KMS-11 (cell line): ENCODE results near the gene LSM14B.

Experiments used
- H2AFZ ChIP-seq: fragments of 200-600 bp; sonication (generic); 2 replicates; pipeline ENCODE4 v1.6.1; 2016; ENCODE audit warnings: antibody characterized with exemption, mixed run types, low read depth
- H3K27ac ChIP-seq: fragments of 200-600 bp; sonication (generic); 2 replicates; pipeline ENCODE4 v1.6.1; 2016; ENCODE audit warnings: mild to moderate bottlenecking, mixed run types
- H3K27me3 ChIP-seq: fragments of 200-600 bp; sonication (generic); 2 replicates; pipeline ENCODE4 v1.6.1; 2017; ENCODE audit warnings: mild to moderate bottlenecking, low read depth, mixed run types, moderate library complexity; ENCODE audit not compliant: insufficient read depth
- H3K36me3 ChIP-seq: fragments of 200-600 bp; sonication (generic); 2 replicates; pipeline ENCODE4 v1.6.1; 2017; ENCODE audit warnings: mild to moderate bottlenecking, mixed run types; ENCODE audit not compliant: insufficient read depth
- H3K4me1 ChIP-seq: fragments of 200-600 bp; sonication (generic); 2 replicates; pipeline ENCODE4 v1.6.1; 2016; ENCODE audit warnings: mild to moderate bottlenecking, low read depth, mixed run types; ENCODE audit not compliant: poor library complexity, severe bottlenecking
- H3K4me2 ChIP-seq: fragments of 200-600 bp; sonication (generic); 2 replicates; pipeline ENCODE4 v1.7.0; 2016; ENCODE audit warnings: mild to moderate bottlenecking, mixed run types
- H3K4me3 ChIP-seq: fragments of 200-600 bp; sonication (generic); IDR thresholded peaks from 2 replicates; pipeline ENCODE4 v1.6.1; 2017; ENCODE audit warnings: low read depth, low read length, mixed read lengths; ENCODE audit not compliant: insufficient read depth
- H3K79me2 ChIP-seq: fragments of 200-600 bp; sonication (generic); 2 replicates; pipeline ENCODE4 v1.6.1; 2016; ENCODE audit warnings: low read depth, mixed run types; ENCODE audit not compliant: insufficient read depth
- H3K9ac ChIP-seq: fragments of 200-600 bp; sonication (generic); 2 replicates; pipeline ENCODE4 v1.6.1; 2016; ENCODE audit warnings: mild to moderate bottlenecking, mixed run types
- H4K20me1 ChIP-seq: fragments of 200-600 bp; sonication (generic); 2 replicates; pipeline ENCODE4 v1.6.1; 2016; ENCODE audit warnings: mild to moderate bottlenecking, mixed run types; ENCODE audit not compliant: insufficient read depth
- CTCF ChIP-seq: fragments of 200-600 bp; sonication (generic); conservative IDR thresholded peaks from 2 replicates; pipeline ENCODE4 v1.6.1; 2017; ENCODE audit warnings: low read depth, mild to moderate bottlenecking, antibody characterized with exemption, low read length, moderate library complexity, mixed read lengths

The LSM14B gene

GRCh38 chr20:62133051-62133845 is 11.0 kb downstream of the LSM14B start:
- Histone ChIP-seq H3K4me1 (no peaks in the 10 kb centered on the region), H3K4me2 (no peak overlapping the region), H3K79me2 (no peaks in the 10 kb centered on the region), H3K27me3 (no peaks in the 10 kb centered on the region), H3K4me3 (no peak overlapping the region), H4K20me1 (no peaks in the 10 kb centered on the region), H3K9ac (no peak overlapping the region), H3K27ac (no peak overlapping the region), H3K36me3 (no peaks in the 10 kb centered on the region; the same call in 1 of the 2 replicates), H2AFZ (no peak overlapping the region)
- no peak for TF ChIP-seq CTCF

DNA sequence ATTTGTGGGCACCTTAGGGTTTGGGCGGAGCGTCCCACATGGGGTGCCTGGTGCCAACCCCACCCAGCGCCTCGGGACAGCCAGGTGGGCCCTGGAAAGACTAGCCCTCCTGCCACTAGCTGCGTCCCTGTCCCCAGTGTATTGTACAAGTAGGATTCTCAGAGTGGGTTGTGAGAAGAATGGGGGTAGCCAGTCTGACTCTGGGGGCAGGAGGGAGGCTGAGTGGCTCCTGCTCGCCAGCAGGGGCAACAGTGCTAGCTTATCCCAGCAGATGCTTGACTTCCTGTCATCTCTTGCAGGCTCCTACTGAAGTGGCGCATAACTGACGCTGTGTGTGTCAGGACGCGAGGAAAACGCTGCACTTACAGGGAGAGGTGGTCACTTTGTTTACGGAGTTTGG is 11.6 kb downstream of the LSM14B start:
- no peak overlapping the region for H3K4me3 ChIP-seq
- H4K20me1 ChIP-seq = no peaks in the 10 kb centered on the region
- no peaks in the 10 kb centered on the region for H3K27me3 ChIP-seq
- H3K27ac ChIP-seq = no peak overlapping the region
- peaks cover under 1% of the 10 kb centered on the region; the same call in 1 of the 2 replicates for H3K79me2 ChIP-seq
- H3K4me1 ChIP-seq = no peaks in the 10 kb centered on the region
- no peak for TF ChIP-seq CTCF
- H3K9ac ChIP-seq = no peak overlapping the region
- no peak overlapping the region for H3K4me2 ChIP-seq
- H3K36me3 ChIP-seq = no peaks in the 10 kb centered on the region; the same call in 1 of the 2 replicates
- H2AFZ ChIP-seq = no peak overlapping the region

GRCh38 chr20:62134735-62135231 is 12.5 kb downstream of the LSM14B start:
- H4K20me1 ChIP-seq = peaks cover under 1% of the 10 kb centered on the region
- no peak overlapping the region for H3K4me2 ChIP-seq
- H2AFZ ChIP-seq = no peak overlapping the region
- no peak for TF ChIP-seq CTCF
- peaks cover 7% of the 10 kb centered on the region; the same call in 1 of the 2 replicates for H3K36me3 ChIP-seq
- H3K27me3 ChIP-seq = no peaks in the 10 kb centered on the region
- peaks cover 10% of the 10 kb centered on the region for H3K79me2 ChIP-seq
- no peaks in the 10 kb centered on the region for H3K4me1 ChIP-seq
- no peak overlapping the region for H3K27ac ChIP-seq
- H3K4me3 ChIP-seq = no peak overlapping the region
- H3K9ac ChIP-seq = no peak overlapping the region

DNA sequence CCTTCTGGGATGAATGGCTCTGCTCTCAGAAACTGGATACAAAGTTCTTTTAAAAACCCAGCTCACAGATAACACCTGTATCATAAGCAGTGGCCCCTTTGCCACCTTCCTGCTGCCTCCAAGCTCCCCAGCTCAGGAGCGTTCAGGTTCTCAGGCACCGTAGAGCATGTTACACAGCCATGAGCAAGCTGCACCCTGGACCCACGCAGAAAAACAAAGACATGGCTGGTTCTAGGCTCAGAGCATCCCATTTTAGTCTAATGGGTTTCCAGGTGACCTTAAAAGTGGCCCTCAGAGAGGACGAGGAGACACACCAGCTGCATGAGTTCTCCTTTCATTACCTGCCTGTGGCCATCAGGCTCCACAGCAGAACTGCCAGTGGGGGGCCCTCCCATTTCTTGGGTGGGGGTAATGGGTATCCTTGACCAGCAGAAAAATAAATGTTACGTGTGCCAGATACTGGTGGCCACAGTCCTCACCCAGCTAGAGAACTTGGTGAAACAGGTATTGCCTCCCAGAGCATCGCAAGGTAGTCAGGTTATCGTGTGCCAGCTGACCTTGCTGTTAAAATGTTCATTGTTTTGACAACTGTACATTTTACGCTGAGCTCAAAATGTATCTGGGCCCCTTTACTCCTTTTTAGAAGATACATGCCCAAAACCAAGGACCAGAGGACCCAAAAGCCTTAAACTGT is 13.4 kb downstream of the LSM14B start:
- Histone ChIP-seq H3K4me3 (no peak overlapping the region), H4K20me1 (peaks cover 10% of the 10 kb centered on the region), H2AFZ (no peak overlapping the region), H3K4me2 (no peak overlapping the region), H3K36me3 (peaks cover 16% of the 10 kb centered on the region; the same call in 1 of the 2 replicates), H3K9ac (no peak overlapping the region), H3K27ac (no peak overlapping the region), H3K79me2 (peaks cover 19% of the 10 kb centered on the region), H3K4me1 (peaks cover 6% of the 10 kb centered on the region), H3K27me3 (no peaks in the 10 kb centered on the region)
- TF ChIP-seq CTCF = no peak
